Measurements from ENCODE around the gene YPEL1.
"Not testable (repeated sequence)": the region's sequence is repeated elsewhere in the genome, so short reads cannot be mapped to it uniquely, and the experiment has no call there.

The YPEL1 gene

GRCh38 chr22:21753374-21754111 is 17.9 kb upstream of the YPEL1 start:
- Histone ChIP-seq H3K4me1 (ENCODE audit: insufficient read depth, low read length, poor library complexity, severe bottlenecking) (no peaks in the 10 kb centered on the region), H3F3A (ENCODE audit: low read depth) (no peaks in the 10 kb centered on the region), H4K20me1 (ENCODE audit: insufficient read depth, low read length, poor library complexity, severe bottlenecking) (no peaks in the 10 kb centered on the region), H3K9me3 (ENCODE audit: insufficient read depth, low read depth, low read length) (no peaks in the 10 kb centered on the region), H3K9ac (ENCODE audit: low read depth, low read length, poor library complexity, severe bottlenecking) (no peak overlapping the region), H3K9me2 (replicated peaks; ENCODE audit: low read depth, low read length) (no peaks in the 10 kb centered on the region), H2AFZ (ENCODE audit: low read length) (no peak overlapping the region), H3K27me3 (ENCODE audit: insufficient read depth, low read length, poor library complexity, severe bottlenecking) (no peaks in the 10 kb centered on the region), H3K36me3 (ENCODE audit: insufficient read depth, low read length) (peaks cover 9% of the 10 kb centered on the region; the same call in 1 of the 2 replicates), H3K4me3 (ENCODE audit: low read length, poor library complexity, severe bottlenecking) (no peak overlapping the region), H3K79me2 (ENCODE audit: insufficient read depth, low read length) (no peaks in the 10 kb centered on the region), H3K4me2 (ENCODE audit: low read depth, low read length, poor library complexity, severe bottlenecking) (no peak overlapping the region)
- TF ChIP-seq CTCF (conservative IDR thresholded peaks at IDR 0.05; ENCODE audit: low read length) = no peak
- no peak for TF ChIP-seq EZH2phosphoT487 (IDR thresholded peaks at IDR 0.05; ENCODE audit: borderline replicate concordance)

GRCh38 chr22:21752276-21752675 is 16.7 kb upstream of the YPEL1 start:
- Histone ChIP-seq H3K4me2 (ENCODE audit: low read depth, low read length, poor library complexity, severe bottlenecking) (no peak overlapping the region), H3K9ac (ENCODE audit: low read depth, low read length, poor library complexity, severe bottlenecking) (no peak overlapping the region), H4K20me1 (ENCODE audit: insufficient read depth, low read length, poor library complexity, severe bottlenecking) (no peaks in the 10 kb centered on the region), H3F3A (ENCODE audit: low read depth) (no peaks in the 10 kb centered on the region), H3K27me3 (ENCODE audit: insufficient read depth, low read length, poor library complexity, severe bottlenecking) (no peaks in the 10 kb centered on the region), H2AFZ (ENCODE audit: low read length) (no peak overlapping the region), H3K36me3 (ENCODE audit: insufficient read depth, low read length) (peaks cover 2% of the 10 kb centered on the region; the same call in 1 of the 2 replicates), H3K9me2 (replicated peaks; ENCODE audit: low read depth, low read length) (no peaks in the 10 kb centered on the region), H3K79me2 (ENCODE audit: insufficient read depth, low read length) (no peaks in the 10 kb centered on the region), H3K4me3 (ENCODE audit: low read length, poor library complexity, severe bottlenecking) (no peak overlapping the region), H3K4me1 (ENCODE audit: insufficient read depth, low read length, poor library complexity, severe bottlenecking) (no peaks in the 10 kb centered on the region), H3K9me3 (ENCODE audit: insufficient read depth, low read depth, low read length) (no peaks in the 10 kb centered on the region)
- no peak for TF ChIP-seq EZH2phosphoT487 (IDR thresholded peaks at IDR 0.05; ENCODE audit: borderline replicate concordance)
- TF ChIP-seq CTCF (conservative IDR thresholded peaks at IDR 0.05; ENCODE audit: low read length) = no peak

- Histone ChIP-seq H4K20me1 (ENCODE audit: insufficient read depth, low read length, poor library complexity, severe bottlenecking) (no peaks in the 10 kb centered on the region), H3K4me1 (ENCODE audit: insufficient read depth, low read length, poor library complexity, severe bottlenecking) (no peaks in the 10 kb centered on the region), H2AFZ (ENCODE audit: low read length) (no peak overlapping the region), H3K9ac (ENCODE audit: low read depth, low read length, poor library complexity, severe bottlenecking) (no peak overlapping the region), H3K4me2 (ENCODE audit: low read depth, low read length, poor library complexity, severe bottlenecking) (no peak overlapping the region), H3K4me3 (ENCODE audit: low read length, poor library complexity, severe bottlenecking) (no peak overlapping the region), H3K36me3 (ENCODE audit: insufficient read depth, low read length) (no peaks in the 10 kb centered on the region), H3F3A (ENCODE audit: low read depth) (no peaks in the 10 kb centered on the region), H3K27me3 (ENCODE audit: insufficient read depth, low read length, poor library complexity, severe bottlenecking) (no peaks in the 10 kb centered on the region), H3K79me2 (ENCODE audit: insufficient read depth, low read length) (no peaks in the 10 kb centered on the region), H3K9me3 (ENCODE audit: insufficient read depth, low read depth, low read length) (no peaks in the 10 kb centered on the region), H3K9me2 (replicated peaks; ENCODE audit: low read depth, low read length) (no peaks in the 10 kb centered on the region)
- no peak for TF ChIP-seq CTCF (conservative IDR thresholded peaks at IDR 0.05; ENCODE audit: low read length)
- no peak for TF ChIP-seq EZH2phosphoT487 (IDR thresholded peaks at IDR 0.05; ENCODE audit: borderline replicate concordance)
These were observed 10.4 kb upstream of the YPEL1 start for GRCh38 chr22:21745948-21746347.

GRCh38 chr22:21744917-21745316 is 9.3 kb upstream of the YPEL1 start:
- not testable (repeated sequence) for H3K9ac ChIP-seq (ENCODE audit: low read depth, low read length, poor library complexity, severe bottlenecking); H3K9me3 ChIP-seq (ENCODE audit: insufficient read depth, low read depth, low read length); H4K20me1 ChIP-seq (ENCODE audit: insufficient read depth, low read length, poor library complexity, severe bottlenecking)

More at GRCh38 chr22:21744917-21745316, 9.3 kb upstream of the YPEL1 start:
- H3K9me2 ChIP-seq (replicated peaks; ENCODE audit: low read depth, low read length); H3K4me2 ChIP-seq (ENCODE audit: low read depth, low read length, poor library complexity, severe bottlenecking); H3K4me3 ChIP-seq (ENCODE audit: low read length, poor library complexity, severe bottlenecking); H3K36me3 ChIP-seq (ENCODE audit: insufficient read depth, low read length); H3K79me2 ChIP-seq (ENCODE audit: insufficient read depth, low read length); H3F3A ChIP-seq (ENCODE audit: low read depth); H3K4me1 ChIP-seq (ENCODE audit: insufficient read depth, low read length, poor library complexity, severe bottlenecking); H2AFZ ChIP-seq (ENCODE audit: low read length); H3K27me3 ChIP-seq (ENCODE audit: insufficient read depth, low read length, poor library complexity, severe bottlenecking): not testable (repeated sequence)

Measured in Loucy (cell line).